Osteoblast (primary cell): ENCODE data around the gene PIGP. TPM values are rescaled to one million over a fixed set of nuclear protein-coding genes. Genes with fewer than 3 reads are reported as not detected.
A peak's percentile ranks its signal among the peaks of the same experiment; 100 is the strongest.

Experiments
- DNase-seq: peaks from one replicate; pipeline ENCODE4 v3.0.0; 2011; ENCODE audit warnings: low spot score, mixed read lengths; ENCODE audit not compliant: insufficient read length; ENCODE audit errors: missing footprints
- H2AFZ ChIP-seq: 2 replicates; pipeline ENCODE4 v1.6.0; 2011; ENCODE audit warnings: mild to moderate bottlenecking, low read length
- H3K27ac ChIP-seq: 2 replicates; pipeline ENCODE4 v1.5.1; 2011; ENCODE audit warnings: mild to moderate bottlenecking, low read depth, low read length, moderate library complexity
- H3K27me3 ChIP-seq: 2 replicates; pipeline ENCODE4 v1.6.0; 2012; ENCODE audit warnings: mild to moderate bottlenecking, control low read depth, inconsistent platforms, low read length, moderate library complexity; ENCODE audit not compliant: insufficient read depth
- H3K36me3 ChIP-seq: 2 replicates; pipeline ENCODE4 v1.5.1; 2011; ENCODE audit warnings: mild to moderate bottlenecking, low read length, control low read depth, moderate library complexity; ENCODE audit not compliant: insufficient read depth
- H3K4me1 ChIP-seq: 2 replicates; pipeline ENCODE4 v1.5.1; 2011; ENCODE audit warnings: mild to moderate bottlenecking, low read length, control low read depth, moderate library complexity; ENCODE audit not compliant: insufficient read depth
- H3K4me2 ChIP-seq: 2 replicates; pipeline ENCODE4 v1.6.0; 2011; ENCODE audit warnings: mild to moderate bottlenecking, low read length; ENCODE audit not compliant: insufficient read depth
- H3K4me3 ChIP-seq: fragments of 200-600 bp; sonication (generic); 3 replicates; pipeline ENCODE4 v1.5.1; 2012; ENCODE audit warnings: mild to moderate bottlenecking, low read length, inconsistent platforms; ENCODE audit not compliant: insufficient read depth
- H3K79me2 ChIP-seq: 2 replicates; pipeline ENCODE4 v1.6.0; 2012; ENCODE audit warnings: mild to moderate bottlenecking, low read length, control low read depth, inconsistent platforms; ENCODE audit not compliant: insufficient read depth
- H3K9me3 ChIP-seq: 2 replicates; pipeline ENCODE4 v1.5.1; 2011; ENCODE audit warnings: low read depth, low read length, control low read depth
- H4K20me1 ChIP-seq: 2 replicates; pipeline ENCODE4 v1.6.0; 2012; ENCODE audit warnings: mild to moderate bottlenecking, low read length, control low read depth; ENCODE audit not compliant: insufficient read depth
- total RNA-seq: library from RNA; depleted of rRNA; stranded (reverse); fragments of >200 nt; gene quantifications from 2 replicates; pipeline ENCODE4 v1.2.3, GENCODE V29; 2012
- TF ChIP-seq, protein P1 (sequence below): IDR thresholded peaks from 2 replicates; pipeline ENCODE4 v1.5.1; 2011; ENCODE audit warnings: mild to moderate bottlenecking, low read depth, low read length, moderate library complexity; ENCODE audit errors: extremely low read depth

The PIGP gene
- total RNA-seq, 1 donor = 2.5 TPM

DNA sequence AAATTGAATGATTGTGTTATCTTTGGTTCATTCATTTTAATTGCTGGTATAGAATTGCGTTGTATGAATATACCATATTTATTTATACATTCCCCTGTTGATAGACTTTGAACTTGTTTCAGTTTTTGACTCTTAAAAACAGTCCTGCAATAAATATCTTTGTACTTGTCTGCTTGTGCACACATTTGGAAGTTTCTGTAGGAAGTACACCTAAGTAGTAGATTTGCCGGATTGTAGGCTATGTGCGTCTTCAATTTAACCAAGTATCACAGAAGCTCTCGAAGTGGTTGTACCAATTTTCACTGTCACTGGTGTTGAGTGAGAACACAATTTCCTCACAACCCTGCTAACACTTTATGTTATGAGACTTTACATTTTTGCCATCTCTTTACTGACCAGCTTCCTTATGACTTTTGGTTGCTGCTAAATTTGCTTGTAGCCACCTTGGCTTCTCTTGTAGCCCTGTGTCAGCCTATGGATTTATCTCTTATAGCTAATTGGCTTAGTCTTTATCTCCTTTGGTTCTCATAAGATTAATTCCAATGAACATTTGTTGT, 2.4 kb upstream of the PIGP start:
- H2AFZ ChIP-seq = no peak overlapping the region
- H3K27me3 ChIP-seq = no peaks in the 10 kb centered on the region
- H3K9me3 ChIP-seq = no peaks in the 10 kb centered on the region
- H4K20me1 ChIP-seq = peaks cover 55% of the 10 kb centered on the region
- H3K4me1 ChIP-seq = peaks cover 18% of the 10 kb centered on the region
- no peak for DNase-seq
- H3K4me3 ChIP-seq = no peak overlapping the region
- H3K36me3 ChIP-seq = no peaks in the 10 kb centered on the region
- TF ChIP-seq, protein P1, sequence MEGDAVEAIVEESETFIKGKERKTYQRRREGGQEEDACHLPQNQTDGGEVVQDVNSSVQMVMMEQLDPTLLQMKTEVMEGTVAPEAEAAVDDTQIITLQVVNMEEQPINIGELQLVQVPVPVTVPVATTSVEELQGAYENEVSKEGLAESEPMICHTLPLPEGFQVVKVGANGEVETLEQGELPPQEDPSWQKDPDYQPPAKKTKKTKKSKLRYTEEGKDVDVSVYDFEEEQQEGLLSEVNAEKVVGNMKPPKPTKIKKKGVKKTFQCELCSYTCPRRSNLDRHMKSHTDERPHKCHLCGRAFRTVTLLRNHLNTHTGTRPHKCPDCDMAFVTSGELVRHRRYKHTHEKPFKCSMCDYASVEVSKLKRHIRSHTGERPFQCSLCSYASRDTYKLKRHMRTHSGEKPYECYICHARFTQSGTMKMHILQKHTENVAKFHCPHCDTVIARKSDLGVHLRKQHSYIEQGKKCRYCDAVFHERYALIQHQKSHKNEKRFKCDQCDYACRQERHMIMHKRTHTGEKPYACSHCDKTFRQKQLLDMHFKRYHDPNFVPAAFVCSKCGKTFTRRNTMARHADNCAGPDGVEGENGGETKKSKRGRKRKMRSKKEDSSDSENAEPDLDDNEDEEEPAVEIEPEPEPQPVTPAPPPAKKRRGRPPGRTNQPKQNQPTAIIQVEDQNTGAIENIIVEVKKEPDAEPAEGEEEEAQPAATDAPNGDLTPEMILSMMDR = no peak
- peaks cover 72% of the 10 kb centered on the region for H3K79me2 ChIP-seq
- peak overlapping the region; percentile 95 for H3K4me2 ChIP-seq
- no peak overlapping the region for H3K27ac ChIP-seq

DNA sequence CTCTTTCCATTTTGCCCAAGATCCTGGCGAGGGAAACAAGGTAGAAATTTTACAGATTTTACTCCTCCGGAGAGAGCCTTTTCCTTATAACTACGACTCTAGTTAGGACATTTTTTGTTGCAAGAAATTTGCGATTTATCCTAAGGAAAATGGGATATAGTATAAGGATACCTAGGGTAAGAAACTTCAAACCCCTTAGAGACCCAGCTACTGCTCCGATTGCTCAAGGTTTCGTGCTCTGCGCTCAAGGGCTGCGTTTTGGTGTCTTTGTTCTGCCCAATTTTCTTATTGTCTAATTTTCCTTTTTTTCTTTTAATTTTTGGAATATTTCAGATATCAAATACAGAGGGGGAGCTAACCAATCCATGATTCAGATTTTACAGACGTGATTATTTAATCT, 1.7 kb upstream of the PIGP start:
- TF ChIP-seq, protein P1 = no peak
- H3K27me3 ChIP-seq = no peaks in the 10 kb centered on the region
- no peak overlapping the region for H2AFZ ChIP-seq
- peak overlapping the region; percentile 95 for H3K4me2 ChIP-seq
- H3K9me3 ChIP-seq = no peaks in the 10 kb centered on the region
- no peaks in the 10 kb centered on the region for H3K36me3 ChIP-seq
- peak overlapping the region; percentile 86 for H3K27ac ChIP-seq
- peaks cover 65% of the 10 kb centered on the region for H3K79me2 ChIP-seq
- peaks cover 48% of the 10 kb centered on the region for H4K20me1 ChIP-seq
- H3K4me3 ChIP-seq = peak overlapping the region; percentile 92
- H3K4me1 ChIP-seq = peaks cover 18% of the 10 kb centered on the region
- DNase-seq = no peak

DNA sequence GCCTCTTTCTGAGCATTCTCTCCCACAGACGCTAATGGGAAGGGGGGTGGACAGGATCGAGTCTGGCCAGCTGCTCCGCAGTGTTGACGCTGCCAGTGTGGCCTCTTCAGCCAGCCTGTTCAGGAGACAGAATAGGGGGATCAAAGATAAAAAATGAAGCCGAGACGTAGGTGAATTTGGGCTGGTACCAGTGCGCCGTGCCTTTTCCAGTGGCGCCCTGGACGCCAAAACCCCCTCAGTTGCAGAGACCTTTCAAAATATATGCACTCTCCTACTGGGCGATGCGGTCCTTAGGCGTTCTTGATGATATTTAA, 1.3 kb upstream of the PIGP start:
- peaks cover 18% of the 10 kb centered on the region for H3K4me1 ChIP-seq
- H3K79me2 ChIP-seq = peaks cover 61% of the 10 kb centered on the region
- peaks cover 46% of the 10 kb centered on the region for H4K20me1 ChIP-seq
- TF ChIP-seq, protein P1 = no peak
- no peaks in the 10 kb centered on the region for H3K27me3 ChIP-seq
- H3K27ac ChIP-seq = peak overlapping the region; percentile 86
- peak overlapping the region; percentile 70 for H2AFZ ChIP-seq
- H3K4me2 ChIP-seq = peak overlapping the region; percentile 95
- no peak for DNase-seq
- no peaks in the 10 kb centered on the region for H3K9me3 ChIP-seq
- peak overlapping the region; percentile 92 for H3K4me3 ChIP-seq
- H3K36me3 ChIP-seq = no peaks in the 10 kb centered on the region

DNA sequence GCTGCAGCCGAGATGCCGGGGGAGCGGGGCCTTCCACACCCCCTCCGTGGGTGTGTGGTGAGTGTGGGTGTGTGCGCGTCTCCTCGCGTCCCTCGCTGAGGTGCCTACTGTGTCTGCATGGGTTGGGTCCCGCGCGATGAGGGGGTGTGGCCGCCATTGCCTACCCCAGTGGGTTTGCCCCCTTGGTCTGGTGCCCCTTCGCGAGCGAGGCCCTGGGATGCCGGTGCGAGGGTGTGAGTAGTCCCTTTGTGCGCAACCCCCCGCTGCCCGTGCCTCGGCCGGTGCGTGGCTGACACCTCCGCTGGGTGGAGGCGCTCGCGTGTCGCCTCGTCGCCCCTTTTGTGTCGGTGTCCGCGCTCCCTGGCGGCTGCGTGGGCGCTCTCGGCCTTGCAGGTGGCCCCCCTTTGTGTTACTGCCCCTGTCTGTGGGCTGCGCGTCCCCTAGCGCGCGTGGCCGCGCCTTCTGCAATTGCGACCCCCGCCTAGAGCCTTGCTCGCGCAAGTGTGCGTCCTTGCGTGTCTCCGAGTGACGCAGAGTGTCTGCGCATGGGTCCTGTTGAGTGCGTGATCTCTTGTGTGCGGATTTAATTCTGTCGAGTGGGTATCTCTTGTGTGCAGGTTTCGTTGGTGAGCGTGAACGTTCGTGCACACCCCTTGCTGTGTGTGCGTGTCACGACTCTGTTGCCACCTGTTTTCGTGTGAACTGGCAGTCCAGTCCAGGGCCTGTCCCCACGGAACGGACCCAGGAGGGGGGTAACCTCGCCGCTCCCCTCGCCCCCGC, 736 bp upstream of the PIGP start:
- Histone ChIP-seq H3K27me3 (no peaks in the 10 kb centered on the region), H2AFZ (peak overlapping the region; percentile 70), H3K79me2 (peaks cover 56% of the 10 kb centered on the region), H3K36me3 (peaks cover 3% of the 10 kb centered on the region), H3K4me3 (peak overlapping the region; percentile 92), H3K4me2 (peak overlapping the region; percentile 95), H3K27ac (peak overlapping the region; percentile 86), H3K4me1 (peaks cover 18% of the 10 kb centered on the region), H4K20me1 (peaks cover 42% of the 10 kb centered on the region), H3K9me3 (no peaks in the 10 kb centered on the region)
- peak; percentile 48 for DNase-seq
- TF ChIP-seq, protein P1 = no peak
